ENCODE results near the gene UGT3A1. TPM values are rescaled to one million over a fixed set of nuclear protein-coding genes. Genes with fewer than 3 reads are reported as not detected.

The UGT3A1 gene
- total and polyA plus RNA-seq, 11 donors = not detected

GRCh38 chr5:36017004-36017403, 25.8 kb upstream of the UGT3A1 start:
- DNase-seq = no peak
- peaks cover 0 to 51% (median 8%) of the 10 kb centered on the region in 12 donors for H3K9me3 ChIP-seq
- WGBS, 4 donors = 44 to 51% (median 47%) methylated on average over 1 of the region's 1 CpG

DNA sequence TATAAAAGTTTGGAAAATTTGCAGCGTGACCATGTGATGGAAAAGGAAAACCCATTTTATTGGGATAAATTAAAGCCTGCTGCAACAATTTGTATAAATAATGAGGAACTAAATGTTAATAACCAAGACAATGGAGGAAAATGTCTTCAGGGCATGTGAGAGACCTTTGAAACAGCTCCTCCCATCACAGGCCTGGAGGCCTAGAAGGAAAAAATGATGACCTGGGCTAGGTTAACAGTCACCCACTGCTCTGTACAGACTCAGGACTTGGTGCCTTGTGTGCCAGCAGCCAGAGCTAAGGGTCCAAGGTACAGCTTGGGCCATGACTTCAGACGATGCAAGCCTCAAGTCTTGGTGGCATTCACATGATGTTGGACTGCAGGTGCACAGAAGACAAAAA, 22.0 kb upstream of the UGT3A1 start:
- no peak for ATAC-seq
- no peaks in the 10 kb centered on the region for H3K4me1 ChIP-seq
- no peak for TF ChIP-seq POLR2A (IDR thresholded peaks at IDR 0.05)
- TF ChIP-seq CTCF (IDR thresholded peaks at IDR 0.05) = no peak
- 64 to 73% (median 72%) methylated on average over 2 of the region's 2 CpGs for WGBS, 4 donors
- intact Hi-C loops (cut with DNase I) = no loop called here
- H3K27ac ChIP-seq = no peak overlapping the region
- H3K9me3 ChIP-seq = peaks cover 0 to 46% (median 12%) of the 10 kb centered on the region in 12 donors
- no peak overlapping the region for H3K4me3 ChIP-seq
- no peaks in the 10 kb centered on the region for H3K27me3 ChIP-seq
- DNase-seq = no peak
- no peaks in the 10 kb centered on the region for H3K36me3 ChIP-seq

More at GRCh38 chr5:36017004-36017403, 25.8 kb upstream of the UGT3A1 start:
- Histone ChIP-seq H3K27ac (no peak overlapping the region), H3K36me3 (no peaks in the 10 kb centered on the region), H3K4me1 (no peaks in the 10 kb centered on the region), H3K4me3 (no peak overlapping the region), H3K27me3 (no peaks in the 10 kb centered on the region)
- TF ChIP-seq POLR2A (IDR thresholded peaks at IDR 0.05) = no peak
- TF ChIP-seq CTCF (IDR thresholded peaks at IDR 0.05) = no peak
- ATAC-seq = peak in 2 of 4 donors; percentile 42 to 58
- intact Hi-C loops (cut with DNase I) = no loop called here

GRCh38 chr5:36009698-36010097, 18.5 kb upstream of the UGT3A1 start:
- Histone ChIP-seq H3K4me3 (no peak overlapping the region), H3K27ac (no peak overlapping the region), H3K27me3 (no peaks in the 10 kb centered on the region), H3K4me1 (no peaks in the 10 kb centered on the region), H3K9me3 (peaks cover 0 to 30% (median 3%) of the 10 kb centered on the region in 12 donors), H3K36me3 (no peaks in the 10 kb centered on the region)
- DNase-seq = no peak
- no peak for ATAC-seq
- intact Hi-C loops (cut with DNase I) = no loop called here
- 40 to 55% (median 53%) methylated on average over 1 of the region's 1 CpG for WGBS, 4 donors
- TF ChIP-seq POLR2A (IDR thresholded peaks at IDR 0.05) = no peak
- TF ChIP-seq CTCF (IDR thresholded peaks at IDR 0.05) = no peak

DNA sequence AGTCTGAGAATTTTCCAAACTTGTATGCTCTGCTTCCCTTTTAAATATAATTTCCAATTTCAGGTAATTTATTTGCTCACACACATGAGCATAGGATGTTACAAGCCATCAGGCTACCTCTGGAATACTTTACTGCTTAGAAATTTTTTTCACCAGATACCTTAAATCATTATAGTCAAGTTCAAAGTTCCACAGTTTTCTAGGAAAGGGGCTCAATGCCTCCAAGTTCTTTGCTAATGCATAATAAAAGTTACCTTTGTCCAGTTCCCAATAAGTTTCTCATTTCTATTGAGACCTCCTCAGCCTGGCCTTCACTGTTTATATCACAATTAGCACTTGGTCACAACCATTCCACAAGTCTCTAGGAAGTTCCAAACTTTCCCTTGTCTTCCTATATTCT, 16.2 kb upstream of the UGT3A1 start:
- H3K36me3 ChIP-seq = no peaks in the 10 kb centered on the region
- no peak overlapping the region for H3K4me3 ChIP-seq
- intact Hi-C loops (cut with DNase I) = no loop called here
- ATAC-seq (no peak), DNase-seq (no peak)
- no peaks in the 10 kb centered on the region for H3K27me3 ChIP-seq
- peaks cover 0 to 9% (median 0%) of the 10 kb centered on the region in 12 donors for H3K9me3 ChIP-seq
- TF ChIP-seq CTCF (IDR thresholded peaks at IDR 0.05) = no peak
- TF ChIP-seq POLR2A (IDR thresholded peaks at IDR 0.05) = no peak
- H3K27ac ChIP-seq = no peak overlapping the region
- no peaks in the 10 kb centered on the region for H3K4me1 ChIP-seq

Data from heart left ventricle (tissue), 16 donors.